GM19372 (cell line): ENCODE results near the gene AMH.

ENCODE experiments used
- ATAC-seq: cut with Tn5 transposase; IDR thresholded peaks from one replicate; pipeline ENCODE4 v1.9.1; 2021; ENCODE audit warnings: mild to moderate bottlenecking, low read depth, moderate library complexity; ENCODE audit not compliant: unreplicated experiment

AMH gene

GRCh38 chr19:2246801-2247361 lies 2.2 kb upstream of the AMH start:
- ATAC-seq = no peak

DNA sequence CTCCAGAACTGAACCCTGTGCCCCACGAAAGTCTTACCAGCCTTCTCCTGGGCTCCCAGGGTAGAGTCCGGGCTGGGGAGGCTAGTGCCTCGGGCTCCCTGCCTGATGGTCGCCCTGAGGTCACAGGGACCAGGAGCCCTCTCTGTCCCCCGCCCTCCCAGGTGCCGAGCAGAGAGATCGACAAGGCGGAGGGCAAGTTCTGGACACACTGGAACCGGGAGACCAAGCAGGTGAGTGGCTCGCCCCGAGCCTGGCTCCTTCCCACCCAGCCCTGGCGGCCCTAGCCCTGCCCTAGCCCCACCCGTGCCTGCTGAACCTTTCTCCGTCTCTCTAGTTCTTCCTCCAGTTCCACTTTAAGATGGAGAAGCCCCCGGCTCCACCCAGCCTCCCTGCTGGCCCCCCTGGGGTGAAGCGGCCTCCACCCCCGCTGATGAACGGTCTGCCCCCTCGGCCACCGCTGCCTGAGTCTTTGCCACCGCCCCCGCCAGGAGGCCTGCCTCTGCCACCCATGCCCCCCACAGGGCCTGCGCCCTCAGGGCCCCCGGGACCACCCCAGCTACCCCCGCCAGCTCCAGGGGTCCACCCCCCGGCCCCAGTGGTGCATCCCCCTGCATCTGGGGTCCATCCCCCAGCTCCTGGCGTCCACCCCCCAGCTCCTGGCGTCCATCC lies 1.6 kb upstream of the AMH start:
- no peak for ATAC-seq

- no peak for ATAC-seq
Measured at GRCh38 chr19:2248136-2249009, 750 bp upstream of the AMH start.

DNA sequence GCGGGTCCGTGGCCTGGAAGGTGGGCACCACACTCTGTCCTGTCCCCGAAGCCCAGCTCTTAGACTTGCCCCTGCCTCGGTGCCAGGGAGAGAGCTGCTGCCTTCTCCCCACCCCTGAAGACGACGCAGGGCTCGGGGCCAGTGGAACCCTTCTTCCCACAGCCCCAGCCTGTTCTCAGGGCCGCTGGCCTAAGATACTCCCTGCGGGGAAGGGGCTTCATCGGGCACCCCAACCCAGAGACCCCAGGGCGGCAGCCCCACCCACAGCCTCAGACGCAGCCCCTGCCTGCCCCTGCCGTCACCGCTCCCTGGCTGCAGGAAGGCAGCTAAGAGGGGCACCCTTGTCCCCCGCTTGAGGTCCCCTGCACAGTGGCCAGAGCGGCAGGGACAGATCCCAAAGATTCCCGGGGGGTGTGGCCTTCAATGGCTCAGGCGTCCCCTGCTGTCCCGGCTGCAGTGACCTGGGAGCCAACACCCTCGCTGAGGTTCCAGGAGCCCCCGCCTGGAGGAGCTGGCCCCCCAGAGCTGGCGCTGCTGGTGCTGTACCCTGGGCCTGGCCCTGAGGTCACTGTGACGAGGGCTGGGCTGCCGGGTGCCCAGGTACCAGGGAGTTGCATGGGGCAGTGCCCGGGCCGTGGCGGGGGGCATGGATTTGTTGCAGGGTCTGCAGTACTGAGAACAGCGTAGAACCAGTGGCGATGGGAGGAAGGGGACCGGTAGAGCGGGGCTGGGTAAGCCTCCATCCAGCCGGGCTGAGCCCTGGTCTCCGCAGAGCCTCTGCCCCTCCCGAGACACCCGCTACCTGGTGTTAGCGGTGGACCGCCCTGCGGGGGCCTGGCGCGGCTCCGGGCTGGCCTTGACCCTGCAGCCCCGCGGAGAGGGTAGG lies 1.0 kb downstream of the AMH start:
- no peak for ATAC-seq

- no peak for ATAC-seq
Measured at GRCh38 chr19:2250766-2251105, 1.6 kb downstream of the AMH start.

DNA sequence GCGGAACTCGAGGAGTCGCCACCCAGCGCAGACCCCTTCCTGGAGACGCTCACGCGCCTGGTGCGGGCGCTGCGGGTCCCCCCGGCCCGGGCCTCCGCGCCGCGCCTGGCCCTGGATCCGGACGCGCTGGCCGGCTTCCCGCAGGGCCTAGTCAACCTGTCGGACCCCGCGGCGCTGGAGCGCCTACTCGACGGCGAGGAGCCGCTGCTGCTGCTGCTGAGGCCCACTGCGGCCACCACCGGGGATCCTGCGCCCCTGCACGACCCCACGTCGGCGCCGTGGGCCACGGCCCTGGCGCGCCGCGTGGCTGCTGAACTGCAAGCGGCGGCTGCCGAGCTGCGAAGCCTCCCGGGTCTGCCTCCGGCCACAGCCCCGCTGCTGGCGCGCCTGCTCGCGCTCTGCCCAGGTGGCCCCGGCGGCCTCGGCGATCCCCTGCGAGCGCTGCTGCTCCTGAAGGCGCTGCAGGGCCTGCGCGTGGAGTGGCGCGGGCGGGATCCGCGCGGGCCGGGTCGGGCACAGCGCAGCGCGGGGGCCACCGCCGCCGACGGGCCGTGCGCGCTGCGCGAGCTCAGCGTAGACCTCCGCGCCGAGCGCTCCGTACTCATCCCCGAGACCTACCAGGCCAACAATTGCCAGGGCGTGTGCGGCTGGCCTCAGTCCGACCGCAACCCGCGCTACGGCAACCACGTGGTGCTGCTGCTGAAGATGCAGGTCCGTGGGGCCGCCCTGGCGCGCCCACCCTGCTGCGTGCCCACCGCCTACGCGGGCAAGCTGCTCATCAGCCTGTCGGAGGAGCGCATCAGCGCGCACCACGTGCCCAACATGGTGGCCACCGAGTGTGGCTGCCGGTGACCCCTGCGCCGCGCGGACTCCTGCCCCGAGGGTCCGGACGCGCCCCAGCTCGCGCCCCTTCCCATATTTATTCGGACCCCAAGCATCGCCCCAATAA lies 2.3 kb downstream of the AMH start:
- no peak for ATAC-seq

- no peak for ATAC-seq
Measured at GRCh38 chr19:2252055-2252796, 3.1 kb downstream of the AMH start.

DNA sequence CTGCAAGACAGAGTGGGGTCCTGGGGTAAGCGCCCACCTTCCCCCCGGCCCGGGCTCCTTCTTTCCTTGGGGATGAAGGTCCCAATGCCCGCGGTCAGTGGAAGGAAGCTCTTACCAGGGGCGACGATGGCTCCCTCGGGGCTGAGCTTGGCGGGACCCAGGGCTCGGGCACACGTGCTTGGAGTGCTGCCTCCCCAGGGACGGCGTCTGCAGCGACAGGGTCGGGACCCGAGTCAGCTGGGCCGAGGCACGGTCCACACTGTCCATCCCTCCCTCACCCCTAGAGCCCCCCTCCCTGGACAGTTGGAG lies 3.6 kb downstream of the AMH start:
- no peak for ATAC-seq

DNA sequence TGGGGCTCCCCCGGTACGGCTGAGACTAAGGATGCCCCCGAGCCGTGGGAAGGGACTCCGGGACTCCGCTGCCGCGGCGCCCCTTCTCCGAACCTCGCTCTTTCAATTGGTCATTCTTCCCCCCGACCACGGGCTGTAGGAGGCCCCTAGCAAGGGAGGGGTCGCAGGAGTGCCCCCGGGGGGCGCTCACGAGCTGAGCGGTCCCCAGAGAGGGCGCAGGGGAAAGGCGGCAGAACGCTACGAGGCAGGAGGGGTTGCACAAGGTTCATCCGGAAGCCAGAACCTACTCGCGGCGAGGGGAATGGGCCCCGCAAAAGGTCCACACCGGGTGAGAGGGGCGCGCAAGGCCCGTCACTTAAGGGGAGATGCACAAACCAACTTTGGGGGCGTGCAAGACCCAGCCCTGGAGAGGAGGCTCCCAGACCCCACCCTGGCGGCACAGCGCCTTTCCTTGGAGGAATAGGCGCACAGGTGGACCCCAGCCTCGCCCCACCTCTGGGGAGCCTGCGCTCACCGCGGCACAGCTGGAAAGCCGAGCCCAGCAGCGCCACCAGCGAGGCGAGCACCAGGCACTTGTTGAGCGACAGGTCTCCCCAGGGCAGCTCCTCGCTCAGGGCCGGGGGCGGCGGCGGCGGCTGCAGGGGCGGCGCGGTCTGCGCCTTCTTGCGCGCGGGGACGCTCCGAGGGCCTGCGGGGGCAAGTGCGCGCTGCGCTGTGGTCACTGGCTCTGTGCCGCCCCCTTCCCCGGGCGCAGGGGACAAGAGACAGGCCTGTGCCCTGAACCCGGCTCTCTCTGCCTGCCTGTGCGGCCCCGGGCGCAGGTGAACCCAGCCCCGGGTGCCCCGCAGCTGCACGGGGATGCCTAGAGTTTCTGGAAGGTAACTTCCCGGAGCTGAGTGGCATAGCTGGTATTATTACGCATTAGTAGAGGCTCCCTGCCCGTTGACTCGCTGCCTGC lies 4.3 kb downstream of the AMH start:
- ATAC-seq = no peak

DNA sequence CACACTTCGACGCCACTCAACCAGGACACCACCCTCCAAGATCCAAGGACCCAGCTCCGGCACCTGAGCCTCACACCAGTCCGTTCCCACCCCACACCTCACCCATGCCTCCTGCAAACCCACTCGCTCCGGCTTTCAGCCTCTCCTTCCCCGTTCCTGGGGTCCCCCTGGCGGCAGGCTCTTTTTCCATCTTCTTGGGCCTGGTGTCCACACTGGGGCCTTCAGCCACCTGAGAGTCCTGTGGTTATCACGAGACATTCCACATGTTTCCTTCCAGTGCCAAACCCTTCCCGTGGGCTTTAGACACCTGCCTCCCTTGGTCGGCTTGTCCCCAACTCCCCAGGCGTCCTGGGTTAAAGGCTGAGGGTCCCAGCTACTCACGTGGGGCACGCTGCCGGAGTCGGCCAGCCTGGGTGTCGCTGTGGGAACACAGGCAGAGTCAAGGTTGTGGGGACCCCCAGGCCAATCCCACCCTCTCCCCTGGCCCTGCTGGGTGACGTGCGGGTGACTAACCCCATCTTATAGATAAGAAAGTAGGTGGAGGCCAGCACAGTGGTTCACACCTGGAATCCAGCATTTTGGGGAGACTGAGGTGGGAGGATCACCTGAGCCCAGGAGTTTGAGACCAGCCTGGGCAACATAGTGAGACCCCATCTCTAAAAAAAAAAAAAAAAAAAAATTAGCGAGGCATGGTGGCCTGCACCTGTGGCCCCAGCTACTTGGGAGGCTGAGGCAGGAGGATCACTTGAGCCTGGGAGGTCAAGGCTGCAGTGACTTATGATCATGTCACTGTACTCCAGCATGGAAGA lies 5.1 kb downstream of the AMH start:
- ATAC-seq = no peak

- ATAC-seq = no peak
Measured at GRCh38 chr19:2255112-2255845, 6.2 kb downstream of the AMH start.

DNA sequence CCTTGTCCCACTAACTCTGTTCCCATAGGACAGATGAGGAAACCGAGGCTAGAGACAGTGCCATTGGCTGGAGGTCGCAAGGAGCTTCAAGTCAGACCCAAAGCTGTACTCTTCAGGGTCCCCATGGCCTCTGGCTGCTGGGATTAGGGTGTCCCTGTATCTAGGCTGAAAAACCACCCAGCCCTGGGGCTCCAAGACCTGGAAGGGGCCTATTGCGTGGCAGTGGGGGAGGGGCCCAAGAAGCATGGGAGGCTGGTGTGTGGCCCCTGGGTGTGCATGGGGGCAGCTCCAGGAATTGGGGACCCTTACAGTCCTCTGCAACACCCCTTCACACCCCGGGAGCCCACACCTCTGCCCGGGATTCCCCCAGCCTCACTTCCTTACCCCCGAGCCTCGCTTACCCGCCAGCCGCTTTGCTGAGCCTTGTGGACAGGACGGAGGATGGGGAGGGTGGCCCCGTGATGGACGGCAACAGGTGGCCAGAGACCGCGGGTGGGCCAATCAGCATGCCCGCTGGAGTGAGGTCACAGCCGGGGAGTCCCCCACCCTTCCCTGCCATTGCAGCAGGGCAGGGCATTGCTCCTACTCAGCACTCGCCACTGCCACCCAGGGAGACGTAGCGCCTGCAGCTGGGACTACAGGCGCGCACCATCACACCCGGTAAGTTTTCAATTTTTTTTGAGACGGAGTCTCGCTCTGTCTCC lies 7.0 kb downstream of the AMH start, which contains the start of gene JSRP1:
TSS of gene JSRP1 (minus strand) at position 436 of the 704 bp plus-strand sequence. CDS start 1,103 bp downstream, outside the sequence.
- ATAC-seq = no peak

- ATAC-seq = no peak
Measured at GRCh38 chr19:2259336-2259735, 10.2 kb downstream of the AMH start.

- ATAC-seq = no peak
Measured at GRCh38 chr19:2260341-2260805, 11.2 kb downstream of the AMH start.

GRCh38 chr19:2261438-2262172 lies 12.5 kb downstream of the AMH start:
- no peak for ATAC-seq
